Mesothelial cell of epicardium (in vitro differentiated cells): ENCODE measurements around the gene ENKD1. TPM values are rescaled to one million over a fixed set of nuclear protein-coding genes. Genes with fewer than 3 reads are reported as not detected.

Source experiments
- DNase-seq, 2 experiments: peaks; one replicate each; pipeline ENCODE4 v3.0.0; 2021; ENCODE audit warnings: low spot score in 2 of 2; ENCODE audit not compliant: unreplicated experiment in 2 of 2
- H3K27ac Mint-ChIP-seq: 2 replicates; pipeline ENCODE4 v1.8.0; 2021; ENCODE audit warnings: mixed read lengths
- H3K27me3 Mint-ChIP-seq: 2 replicates; pipeline ENCODE4 v1.8.0; 2021; ENCODE audit warnings: low read depth, mixed read lengths
- H3K36me3 Mint-ChIP-seq: 2 replicates; pipeline ENCODE4 v1.8.0; 2021; ENCODE audit warnings: mixed read lengths
- H3K4me1 Mint-ChIP-seq: 2 replicates; pipeline ENCODE4 v1.8.0; 2021; ENCODE audit warnings: mixed read lengths
- H3K4me3 Mint-ChIP-seq: 2 replicates; pipeline ENCODE4 v1.8.0; 2021; ENCODE audit warnings: mild to moderate bottlenecking, moderate library complexity, mixed read lengths
- H3K9me3 Mint-ChIP-seq: 2 replicates; pipeline ENCODE4 v1.8.0; 2021; ENCODE audit warnings: mixed read lengths
- total RNA-seq: library from RNA; stranded (reverse); gene quantifications from 3 replicates; pipeline ENCODE4 v1.2.1, GENCODE V29; 2021
- TF ChIP-seq, protein P1 (sequence below): fragments of 200-600 bp; sonication (generic); IDR thresholded peaks from one replicate; pipeline ENCODE4 v1.5.0; 2021; ENCODE audit warnings: antibody characterized with exemption; ENCODE audit not compliant: unreplicated experiment

ENKD1 gene
- total RNA-seq, 1 donor from 2014 or later: 13.0 TPM

- H3K9me3 Mint-ChIP-seq: no peaks in the 10 kb centered on the region
- H3K36me3 Mint-ChIP-seq: peaks cover 25% of the 10 kb centered on the region
- no peak for DNase-seq
- H3K4me3 Mint-ChIP-seq: no peak overlapping the region
- H3K27me3 Mint-ChIP-seq: no peaks in the 10 kb centered on the region
- TF ChIP-seq, protein P1, sequence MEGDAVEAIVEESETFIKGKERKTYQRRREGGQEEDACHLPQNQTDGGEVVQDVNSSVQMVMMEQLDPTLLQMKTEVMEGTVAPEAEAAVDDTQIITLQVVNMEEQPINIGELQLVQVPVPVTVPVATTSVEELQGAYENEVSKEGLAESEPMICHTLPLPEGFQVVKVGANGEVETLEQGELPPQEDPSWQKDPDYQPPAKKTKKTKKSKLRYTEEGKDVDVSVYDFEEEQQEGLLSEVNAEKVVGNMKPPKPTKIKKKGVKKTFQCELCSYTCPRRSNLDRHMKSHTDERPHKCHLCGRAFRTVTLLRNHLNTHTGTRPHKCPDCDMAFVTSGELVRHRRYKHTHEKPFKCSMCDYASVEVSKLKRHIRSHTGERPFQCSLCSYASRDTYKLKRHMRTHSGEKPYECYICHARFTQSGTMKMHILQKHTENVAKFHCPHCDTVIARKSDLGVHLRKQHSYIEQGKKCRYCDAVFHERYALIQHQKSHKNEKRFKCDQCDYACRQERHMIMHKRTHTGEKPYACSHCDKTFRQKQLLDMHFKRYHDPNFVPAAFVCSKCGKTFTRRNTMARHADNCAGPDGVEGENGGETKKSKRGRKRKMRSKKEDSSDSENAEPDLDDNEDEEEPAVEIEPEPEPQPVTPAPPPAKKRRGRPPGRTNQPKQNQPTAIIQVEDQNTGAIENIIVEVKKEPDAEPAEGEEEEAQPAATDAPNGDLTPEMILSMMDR: no peak
- no peak overlapping the region for H3K27ac Mint-ChIP-seq
- H3K4me1 Mint-ChIP-seq: no peaks in the 10 kb centered on the region
These were observed 19.0 kb upstream of the ENKD1 start for GRCh38 chr16:67685388-67686112.

GRCh38 chr16:67683767-67684166, 17.2 kb upstream of the ENKD1 start:
- Mint-ChIP-seq H3K27ac (no peak overlapping the region), H3K4me3 (no peak overlapping the region), H3K36me3 (peaks cover 20% of the 10 kb centered on the region), H3K9me3 (no peaks in the 10 kb centered on the region), H3K27me3 (no peaks in the 10 kb centered on the region), H3K4me1 (no peaks in the 10 kb centered on the region)
- no peak for DNase-seq
- TF ChIP-seq, protein P1: no peak

DNA sequence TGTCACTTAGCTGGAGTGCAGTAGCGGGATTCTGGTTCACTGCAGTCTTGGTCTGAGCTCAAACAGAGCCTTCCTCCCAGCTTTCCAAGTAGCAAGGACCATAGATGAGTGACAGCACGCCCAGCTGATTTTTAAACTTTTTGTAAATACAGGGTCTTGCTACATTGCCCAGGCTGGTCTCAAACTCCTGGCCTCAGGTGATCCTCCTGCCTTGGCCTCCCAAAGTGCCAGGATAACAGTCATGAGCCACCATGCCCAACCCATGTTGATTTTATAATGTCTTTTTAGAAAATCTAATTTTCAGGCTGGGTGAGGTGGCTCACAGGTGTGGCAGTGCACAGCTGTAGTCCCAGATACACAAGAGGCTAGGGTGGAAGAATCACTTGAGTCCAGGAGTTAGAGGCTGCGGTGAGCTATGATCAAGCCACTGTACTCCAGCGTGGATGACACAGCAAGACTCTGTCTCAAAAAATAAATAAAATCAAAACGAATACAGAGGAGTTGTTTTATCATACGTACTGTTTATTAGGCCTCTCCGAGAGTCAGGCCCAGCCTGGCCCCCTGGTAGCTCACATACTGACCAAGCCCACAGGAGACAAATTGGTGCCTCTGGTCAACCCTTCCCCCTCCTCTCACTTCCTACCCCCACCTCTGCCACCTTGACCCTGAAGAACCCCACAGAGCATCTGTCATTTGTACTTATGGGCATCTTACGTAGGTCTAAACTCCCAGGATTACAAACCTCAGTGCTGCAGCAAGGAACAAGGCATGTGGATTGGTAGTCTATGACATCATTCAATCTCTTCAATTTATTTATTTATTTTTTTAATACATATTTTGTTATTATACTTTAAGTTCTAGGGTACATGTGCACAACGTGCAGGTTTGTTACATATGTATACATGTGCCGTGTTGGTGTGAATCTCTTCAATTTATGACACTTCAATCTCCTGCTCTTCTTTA, 13.7 kb upstream of the ENKD1 start:
- Mint-ChIP-seq H3K27me3 (no peaks in the 10 kb centered on the region), H3K36me3 (peaks cover 21% of the 10 kb centered on the region), H3K4me1 (peaks cover 3% of the 10 kb centered on the region), H3K4me3 (no peak overlapping the region), H3K27ac (no peak overlapping the region), H3K9me3 (no peaks in the 10 kb centered on the region)
- DNase-seq: no peak
- TF ChIP-seq, protein P1: no peak

GRCh38 chr16:67678354-67679023, 11.9 kb upstream of the ENKD1 start:
- Mint-ChIP-seq H3K27me3 (no peaks in the 10 kb centered on the region), H3K9me3 (no peaks in the 10 kb centered on the region), H3K36me3 (peaks cover 15% of the 10 kb centered on the region), H3K27ac (no peak overlapping the region), H3K4me1 (peaks cover 6% of the 10 kb centered on the region), H3K4me3 (no peak overlapping the region)
- DNase-seq: no peak
- TF ChIP-seq, protein P1: no peak

DNA sequence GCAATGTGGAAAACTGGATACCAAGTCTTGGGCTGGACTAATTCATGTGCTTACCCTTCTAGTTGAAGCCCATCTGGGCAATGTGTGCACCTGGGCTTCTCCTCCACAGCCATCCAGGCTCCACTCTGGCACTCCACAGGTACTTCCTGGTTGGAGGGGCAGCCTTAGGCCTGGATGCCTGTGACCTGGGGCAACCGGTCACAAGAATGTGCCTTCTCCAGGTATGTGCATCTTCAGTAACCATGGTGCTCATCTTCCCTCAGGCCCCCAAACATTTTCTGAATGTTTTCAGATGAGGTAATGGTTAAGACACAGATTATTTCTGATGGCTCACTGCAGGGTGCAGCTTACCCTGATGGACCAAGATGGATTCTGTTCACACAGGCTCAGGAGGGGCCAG, 11.2 kb upstream of the ENKD1 start:
- Mint-ChIP-seq H3K27me3 (no peaks in the 10 kb centered on the region), H3K4me1 (peaks cover 6% of the 10 kb centered on the region), H3K27ac (peak overlapping the region; percentile 47), H3K36me3 (peaks cover 12% of the 10 kb centered on the region), H3K9me3 (no peaks in the 10 kb centered on the region), H3K4me3 (no peak overlapping the region)
- TF ChIP-seq, protein P1: no peak
- no peak for DNase-seq
